Measurements from ENCODE around the gene UMPS.
"Not testable (repeated sequence)": the region's sequence is repeated elsewhere in the genome, so short reads cannot be mapped to it uniquely, and the experiment has no call there.

UMPS gene

GRCh38 chr3:124752051-124752450 is 21.8 kb downstream of the UMPS start:
- no peak overlapping the region for H3K4me3 ChIP-seq (ENCODE audit: control insufficient read depth, low read depth, low read length)
- no peak for TF ChIP-seq CTCF (conservative IDR thresholded peaks at IDR 0.05; ENCODE audit: control insufficient read depth, insufficient read depth, low read depth, low read length)
- no peak for DNase-seq (ENCODE audit: low read depth)

DNA sequence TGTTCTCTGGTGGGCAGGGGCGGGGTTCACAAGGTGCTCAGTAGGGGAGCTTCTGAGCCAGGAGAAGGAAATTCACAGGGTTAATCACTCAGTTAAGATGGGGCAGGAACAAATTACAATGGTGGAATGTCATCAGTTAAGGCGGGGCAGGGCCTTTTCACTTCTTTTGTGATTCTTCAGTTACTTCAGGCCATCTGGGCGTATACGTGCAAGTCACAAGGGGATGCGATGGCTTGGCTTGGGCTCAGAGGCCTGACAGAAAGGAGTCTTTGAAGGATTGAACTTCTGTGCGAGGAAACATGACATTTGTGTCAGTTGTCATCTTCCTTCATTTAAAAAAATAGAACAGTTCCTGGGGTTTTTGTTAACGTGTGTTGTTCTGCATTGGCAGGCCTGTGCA is 27.7 kb downstream of the UMPS start:
- not testable (repeated sequence) for H3K4me3 ChIP-seq (ENCODE audit: control insufficient read depth, low read depth, low read length); DNase-seq (ENCODE audit: low read depth)

DNA sequence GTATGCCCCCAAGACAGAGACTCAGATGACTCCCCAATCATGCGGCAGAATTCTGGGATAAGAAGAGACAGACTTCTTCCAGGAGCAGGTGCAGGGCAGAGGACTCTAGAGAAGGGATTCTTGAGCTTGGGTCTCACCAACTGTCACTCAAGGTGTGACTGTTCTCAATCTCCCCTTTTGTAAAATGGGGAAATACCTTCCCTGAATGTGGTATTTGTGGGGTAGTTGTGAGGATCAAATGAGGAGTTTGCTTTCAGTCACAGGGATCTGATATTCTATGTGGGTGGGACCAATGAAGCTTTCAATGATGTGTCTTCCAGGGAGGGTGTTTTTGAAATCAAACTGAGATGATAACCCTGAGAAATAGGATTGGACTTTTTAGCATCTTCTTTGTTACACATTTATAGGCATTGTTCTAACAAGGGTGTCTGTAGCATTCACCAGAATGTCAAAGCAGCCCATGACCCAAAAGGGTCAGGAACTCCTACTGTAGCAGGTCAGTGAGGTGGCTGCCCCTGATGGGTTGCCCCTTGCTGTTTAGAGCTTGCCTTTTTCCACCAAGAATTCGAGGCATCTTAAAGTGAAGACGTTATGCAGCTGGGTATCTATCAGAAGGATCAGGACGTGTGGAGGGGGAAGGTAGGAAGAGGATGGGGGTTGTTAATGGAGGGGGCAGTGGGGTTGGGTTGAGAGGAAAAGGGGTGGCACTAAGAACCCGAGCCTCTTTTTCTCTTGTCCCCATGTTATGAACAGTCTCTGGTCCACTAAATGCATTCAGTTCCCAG is 28.8 kb downstream of the UMPS start:
- no peak for TF ChIP-seq CTCF (conservative IDR thresholded peaks at IDR 0.05; ENCODE audit: control insufficient read depth, insufficient read depth, low read depth, low read length)
- no peak for DNase-seq (ENCODE audit: low read depth)
- no peak overlapping the region for H3K4me3 ChIP-seq (ENCODE audit: control insufficient read depth, low read depth, low read length)

DNA sequence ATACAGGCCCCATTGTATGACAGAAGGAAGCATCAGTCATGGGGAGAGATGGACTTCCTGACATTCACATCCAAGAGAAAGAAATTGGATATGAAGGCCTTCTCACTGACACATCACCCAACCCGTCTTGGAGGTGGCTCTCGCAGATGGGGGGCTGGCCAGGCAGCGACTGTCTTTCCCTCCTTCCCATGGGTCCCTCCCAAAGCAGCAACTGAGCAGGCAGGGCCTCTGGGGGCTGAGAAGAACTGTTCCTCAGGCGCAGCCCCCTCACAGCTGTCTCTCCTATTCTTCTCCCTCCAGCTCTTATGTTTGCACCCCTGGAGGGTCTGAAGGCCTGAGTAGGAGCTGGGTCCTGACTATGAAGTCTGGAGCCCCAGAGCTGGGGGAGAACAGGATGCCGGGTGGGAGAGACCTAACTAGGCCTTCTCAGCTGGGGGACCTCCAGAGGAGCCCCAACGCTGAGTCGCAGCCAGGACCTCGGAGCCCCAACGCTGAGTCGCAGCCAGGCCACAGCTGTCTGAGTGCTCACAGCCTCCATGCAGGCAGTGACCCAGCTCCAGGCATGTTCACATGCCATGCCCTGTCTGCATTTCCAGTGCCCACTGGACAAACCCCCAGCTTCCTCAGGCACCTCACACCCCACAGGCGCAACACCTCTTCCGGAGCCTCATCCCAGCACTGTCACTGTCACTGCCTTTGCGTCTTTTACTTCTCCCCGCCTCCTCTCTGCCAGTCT is 29.6 kb downstream of the UMPS start:
- H3K4me3 ChIP-seq (ENCODE audit: control insufficient read depth, low read depth, low read length), result no peak overlapping the region
- TF ChIP-seq CTCF (conservative IDR thresholded peaks at IDR 0.05; ENCODE audit: control insufficient read depth, insufficient read depth, low read depth, low read length), result no peak
- no peak for DNase-seq (ENCODE audit: low read depth)

GRCh38 chr3:124760601-124761000 is 30.3 kb downstream of the UMPS start:
- no peak overlapping the region for H3K4me3 ChIP-seq (ENCODE audit: control insufficient read depth, low read depth, low read length)
- TF ChIP-seq CTCF (conservative IDR thresholded peaks at IDR 0.05; ENCODE audit: control insufficient read depth, insufficient read depth, low read depth, low read length), result no peak
- DNase-seq (ENCODE audit: low read depth), result peak; percentile 66

GRCh38 chr3:124761250-124761796 is 31.1 kb downstream of the UMPS start:
- peak; percentile 90 for DNase-seq (ENCODE audit: low read depth)
- peak; percentile 96 for TF ChIP-seq CTCF (conservative IDR thresholded peaks at IDR 0.05; ENCODE audit: control insufficient read depth, insufficient read depth, low read depth, low read length)
- H3K4me3 ChIP-seq (ENCODE audit: control insufficient read depth, low read depth, low read length), result no peak overlapping the region
